GM12875 (cell line): ENCODE data around the gene LRRC4C.

Source experiments
- H3K4me3 ChIP-seq: one replicate; pipeline ENCODE4 v1.5.1; 2011; ENCODE audit warnings: low read depth, low read length, control low read depth
- CTCF ChIP-seq: IDR thresholded peaks from 2 replicates; pipeline ENCODE4 v1.5.1; 2011; ENCODE audit warnings: low read depth, mild to moderate bottlenecking, control low read depth, inconsistent platforms, low read length, moderate library complexity, borderline replicate concordance; ENCODE audit not compliant: insufficient read depth

LRRC4C gene

GRCh38 chr11:40517122-40517521, 942.3 kb downstream of the LRRC4C start:
- no peak overlapping the region for H3K4me3 ChIP-seq
- no peak for TF ChIP-seq CTCF

GRCh38 chr11:40514124-40514523, 945.3 kb downstream of the LRRC4C start:
- no peak for TF ChIP-seq CTCF
- no peak overlapping the region for H3K4me3 ChIP-seq

- no peak for TF ChIP-seq CTCF
- H3K4me3 ChIP-seq = no peak overlapping the region
Measured at GRCh38 chr11:40513281-40513680, 946.2 kb downstream of the LRRC4C start.

GRCh38 chr11:40508303-40508702, 951.1 kb downstream of the LRRC4C start:
- TF ChIP-seq CTCF = no peak
- no peak overlapping the region for H3K4me3 ChIP-seq

- no peak overlapping the region for H3K4me3 ChIP-seq
- TF ChIP-seq CTCF = no peak
Measured at GRCh38 chr11:40506226-40506625, 953.2 kb downstream of the LRRC4C start.

GRCh38 chr11:40491341-40491740, 968.1 kb downstream of the LRRC4C start:
- H3K4me3 ChIP-seq = no peak overlapping the region
- TF ChIP-seq CTCF = no peak

GRCh38 chr11:40467771-40468170, 991.7 kb downstream of the LRRC4C start:
- TF ChIP-seq CTCF = no peak
- no peak overlapping the region for H3K4me3 ChIP-seq
